Measurements from ENCODE around the gene ZBTB49.

The ZBTB49 gene

DNA sequence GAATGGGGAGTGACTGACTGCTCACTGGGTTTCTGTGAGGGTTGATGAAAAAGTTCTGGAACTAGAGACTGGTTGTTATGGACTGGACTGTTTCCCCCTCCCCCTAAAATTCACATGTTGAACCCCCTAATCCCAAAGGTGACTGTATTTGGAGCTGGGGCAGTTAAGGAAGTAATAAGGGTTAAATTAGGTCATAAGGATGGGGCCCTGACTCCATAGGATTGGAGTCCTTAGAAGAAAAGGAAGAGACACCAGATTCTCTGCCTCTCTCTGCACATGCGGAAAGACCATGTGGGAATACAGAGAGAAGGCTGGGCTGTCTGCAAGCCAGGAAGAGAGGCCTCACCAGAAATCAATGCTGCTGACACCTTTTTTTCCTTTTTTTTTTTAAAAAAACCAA is 38.2 kb downstream of the ZBTB49 start:
- TF ChIP-seq, protein P1, sequence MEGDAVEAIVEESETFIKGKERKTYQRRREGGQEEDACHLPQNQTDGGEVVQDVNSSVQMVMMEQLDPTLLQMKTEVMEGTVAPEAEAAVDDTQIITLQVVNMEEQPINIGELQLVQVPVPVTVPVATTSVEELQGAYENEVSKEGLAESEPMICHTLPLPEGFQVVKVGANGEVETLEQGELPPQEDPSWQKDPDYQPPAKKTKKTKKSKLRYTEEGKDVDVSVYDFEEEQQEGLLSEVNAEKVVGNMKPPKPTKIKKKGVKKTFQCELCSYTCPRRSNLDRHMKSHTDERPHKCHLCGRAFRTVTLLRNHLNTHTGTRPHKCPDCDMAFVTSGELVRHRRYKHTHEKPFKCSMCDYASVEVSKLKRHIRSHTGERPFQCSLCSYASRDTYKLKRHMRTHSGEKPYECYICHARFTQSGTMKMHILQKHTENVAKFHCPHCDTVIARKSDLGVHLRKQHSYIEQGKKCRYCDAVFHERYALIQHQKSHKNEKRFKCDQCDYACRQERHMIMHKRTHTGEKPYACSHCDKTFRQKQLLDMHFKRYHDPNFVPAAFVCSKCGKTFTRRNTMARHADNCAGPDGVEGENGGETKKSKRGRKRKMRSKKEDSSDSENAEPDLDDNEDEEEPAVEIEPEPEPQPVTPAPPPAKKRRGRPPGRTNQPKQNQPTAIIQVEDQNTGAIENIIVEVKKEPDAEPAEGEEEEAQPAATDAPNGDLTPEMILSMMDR (IDR thresholded peaks at IDR 0.05; ENCODE audit: low read depth, low read length): no peak
- Histone ChIP-seq H3K27me3 (ENCODE audit: insufficient read depth, low read depth, severe bottlenecking) (no peaks in the 10 kb centered on the region), H3K9me3 (ENCODE audit: severe bottlenecking) (no peaks in the 10 kb centered on the region), H3K36me3 (no peaks in the 10 kb centered on the region), H3K4me3 (ENCODE audit: low read depth, low read length) (no peak overlapping the region), H3K27ac (no peak overlapping the region)
- no peak for DNase-seq

DNA sequence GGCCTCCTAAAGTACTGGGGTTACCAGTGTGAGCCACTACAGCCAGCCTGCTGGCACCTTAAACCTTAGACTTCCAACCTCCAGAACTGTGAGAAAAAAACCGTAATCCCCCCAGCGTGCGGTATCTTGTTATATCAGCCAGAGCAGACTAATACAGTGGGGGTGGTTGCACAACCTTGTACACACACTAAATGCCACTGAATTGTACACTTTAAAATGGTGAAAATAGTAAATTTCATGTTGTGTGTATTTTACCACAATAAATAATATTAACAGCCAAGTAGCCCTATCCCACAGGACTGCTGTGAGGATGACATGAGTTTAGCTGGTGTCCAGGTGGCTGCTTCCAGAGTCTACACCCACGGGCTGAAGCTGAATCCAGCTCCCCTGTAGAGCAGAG is 38.8 kb downstream of the ZBTB49 start:
- H3K4me3 ChIP-seq (ENCODE audit: low read depth, low read length): no peak overlapping the region
- no peak for DNase-seq
- H3K27ac ChIP-seq: no peak overlapping the region
- TF ChIP-seq, protein P1 (IDR thresholded peaks at IDR 0.05; ENCODE audit: low read depth, low read length): no peak
- H3K36me3 ChIP-seq: no peaks in the 10 kb centered on the region
- no peaks in the 10 kb centered on the region for H3K9me3 ChIP-seq (ENCODE audit: severe bottlenecking)
- H3K27me3 ChIP-seq (ENCODE audit: insufficient read depth, low read depth, severe bottlenecking): no peaks in the 10 kb centered on the region

DNA sequence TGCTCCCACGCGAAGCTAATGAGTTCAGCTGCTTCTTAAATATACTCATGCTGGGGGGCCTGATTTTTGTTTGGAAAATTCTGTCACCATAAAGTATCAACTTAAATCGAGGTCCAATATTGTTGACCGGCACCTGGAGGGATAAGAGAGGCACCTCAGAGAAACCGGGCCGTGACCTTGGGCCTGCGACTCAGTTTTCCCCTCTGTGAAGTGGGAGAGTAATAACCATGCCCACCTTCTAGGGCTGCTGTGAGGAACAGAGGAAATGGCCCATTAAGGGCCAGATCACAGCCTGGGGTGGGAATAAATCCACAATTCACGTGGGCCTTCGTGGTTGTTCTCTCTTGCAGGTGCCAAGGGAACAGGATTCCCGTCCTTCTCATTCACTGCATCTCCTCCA is 39.4 kb downstream of the ZBTB49 start:
- no peaks in the 10 kb centered on the region for H3K27me3 ChIP-seq (ENCODE audit: insufficient read depth, low read depth, severe bottlenecking)
- no peaks in the 10 kb centered on the region for H3K36me3 ChIP-seq
- TF ChIP-seq, protein P1 (IDR thresholded peaks at IDR 0.05; ENCODE audit: low read depth, low read length): no peak
- H3K4me3 ChIP-seq (ENCODE audit: low read depth, low read length): no peak overlapping the region
- no peak for DNase-seq
- H3K27ac ChIP-seq: no peak overlapping the region
- no peaks in the 10 kb centered on the region for H3K9me3 ChIP-seq (ENCODE audit: severe bottlenecking)

DNA sequence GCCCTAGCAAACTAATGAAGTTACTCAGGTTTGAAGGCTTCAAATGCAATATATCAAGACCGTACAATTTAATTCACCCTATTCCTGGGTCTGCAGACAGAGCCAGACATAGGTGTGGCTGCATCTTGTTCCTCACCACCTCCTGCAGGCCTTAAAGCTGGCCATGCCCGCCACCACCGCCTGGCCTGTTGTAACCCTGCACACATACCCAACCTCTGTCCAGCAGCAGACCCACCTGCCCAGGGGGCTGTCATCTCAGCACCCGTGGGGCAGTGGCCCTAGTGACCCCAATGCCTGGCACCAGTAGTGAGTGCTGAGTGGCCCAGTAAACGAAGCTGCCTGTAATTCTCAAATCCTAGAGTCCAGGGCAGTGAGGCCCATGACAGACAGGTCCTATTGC is 40.7 kb downstream of the ZBTB49 start:
- Histone ChIP-seq H3K9me3 (ENCODE audit: severe bottlenecking) (no peaks in the 10 kb centered on the region), H3K4me3 (ENCODE audit: low read depth, low read length) (no peak overlapping the region), H3K27ac (no peak overlapping the region), H3K36me3 (no peaks in the 10 kb centered on the region), H3K27me3 (ENCODE audit: insufficient read depth, low read depth, severe bottlenecking) (no peaks in the 10 kb centered on the region)
- no peak for DNase-seq
- TF ChIP-seq, protein P1 (IDR thresholded peaks at IDR 0.05; ENCODE audit: low read depth, low read length): no peak

DNA sequence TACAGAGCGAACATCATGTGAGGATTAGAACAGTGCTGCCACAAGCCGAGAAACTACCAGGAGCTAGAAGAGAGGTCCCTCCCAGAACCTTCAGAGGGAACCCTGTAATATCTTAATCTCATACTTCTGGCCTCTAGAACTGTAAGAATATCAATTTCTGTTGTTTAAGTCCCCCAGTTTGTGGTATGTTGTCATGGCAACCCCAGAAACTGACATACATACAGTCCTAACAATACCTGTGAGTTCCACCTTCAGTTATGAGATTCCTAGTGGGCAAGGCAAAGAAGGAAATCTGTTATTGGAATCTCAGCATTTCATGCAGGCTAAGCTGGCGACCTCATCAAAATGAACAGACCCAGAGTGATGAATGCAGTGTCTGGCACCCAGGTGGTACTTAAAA is 42.5 kb downstream of the ZBTB49 start:
- DNase-seq: no peak
- H3K27ac ChIP-seq: no peak overlapping the region
- TF ChIP-seq, protein P1 (IDR thresholded peaks at IDR 0.05; ENCODE audit: low read depth, low read length): no peak
- no peaks in the 10 kb centered on the region for H3K36me3 ChIP-seq
- H3K9me3 ChIP-seq (ENCODE audit: severe bottlenecking): no peaks in the 10 kb centered on the region
- no peaks in the 10 kb centered on the region for H3K27me3 ChIP-seq (ENCODE audit: insufficient read depth, low read depth, severe bottlenecking)
- H3K4me3 ChIP-seq (ENCODE audit: low read depth, low read length): no peak overlapping the region

DNA sequence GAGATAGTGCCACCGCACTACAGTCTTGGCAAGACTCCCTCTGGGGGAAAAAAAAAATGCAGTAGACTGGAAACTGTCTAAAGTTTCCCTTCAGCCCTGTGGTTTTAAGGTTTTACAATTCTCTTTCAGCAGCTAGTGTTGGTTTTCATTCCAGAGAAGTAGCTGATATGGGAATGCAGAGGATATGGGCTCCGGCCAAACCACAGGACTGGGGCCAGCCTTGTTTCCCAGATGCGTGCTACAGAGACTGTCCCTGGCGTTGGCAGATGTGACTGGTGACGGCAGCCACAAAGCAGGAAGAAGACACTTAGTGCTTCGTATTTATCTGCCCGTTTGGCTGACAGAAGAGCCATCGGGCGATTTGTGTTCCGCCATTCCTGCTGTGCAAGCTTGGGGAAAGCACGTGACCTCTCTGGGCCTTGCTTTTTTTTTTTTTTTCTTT is 43.2 kb downstream of the ZBTB49 start:
- Histone ChIP-seq H3K36me3 (no peaks in the 10 kb centered on the region), H3K27ac (no peak overlapping the region), H3K4me3 (ENCODE audit: low read depth, low read length) (no peak overlapping the region), H3K9me3 (ENCODE audit: severe bottlenecking) (no peaks in the 10 kb centered on the region), H3K27me3 (ENCODE audit: insufficient read depth, low read depth, severe bottlenecking) (no peaks in the 10 kb centered on the region)
- no peak for DNase-seq
- TF ChIP-seq, protein P1 (IDR thresholded peaks at IDR 0.05; ENCODE audit: low read depth, low read length): no peak
